Measurements from ENCODE around the gene ADAM12.
A peak's percentile ranks its signal among the peaks of the same experiment; 100 is the strongest.
"Not testable (repeated sequence)": the region's sequence is repeated elsewhere in the genome, so short reads cannot be mapped to it uniquely, and the experiment has no call there.

Gene ADAM12

DNA sequence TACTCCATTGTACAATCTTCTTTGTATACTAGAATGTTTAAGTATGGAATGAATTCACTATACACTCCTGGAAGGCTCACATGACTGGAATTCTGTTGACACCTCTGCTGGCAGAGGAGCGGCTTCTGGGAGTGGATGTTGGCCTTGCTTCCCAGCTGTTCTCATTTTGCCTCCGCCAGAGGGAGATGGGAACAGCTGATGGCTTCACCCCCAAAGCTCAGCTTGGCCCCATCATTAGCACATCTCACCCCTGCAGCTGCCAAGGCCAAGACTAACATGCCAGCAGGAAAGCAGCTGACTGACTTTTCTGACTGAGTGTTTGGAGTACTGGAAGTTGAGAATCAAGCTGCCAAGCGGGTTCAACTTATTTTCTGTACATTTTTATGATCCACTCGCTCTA is 15.1 kb downstream of the ADAM12 start:
- no peak for DNase-seq

DNA sequence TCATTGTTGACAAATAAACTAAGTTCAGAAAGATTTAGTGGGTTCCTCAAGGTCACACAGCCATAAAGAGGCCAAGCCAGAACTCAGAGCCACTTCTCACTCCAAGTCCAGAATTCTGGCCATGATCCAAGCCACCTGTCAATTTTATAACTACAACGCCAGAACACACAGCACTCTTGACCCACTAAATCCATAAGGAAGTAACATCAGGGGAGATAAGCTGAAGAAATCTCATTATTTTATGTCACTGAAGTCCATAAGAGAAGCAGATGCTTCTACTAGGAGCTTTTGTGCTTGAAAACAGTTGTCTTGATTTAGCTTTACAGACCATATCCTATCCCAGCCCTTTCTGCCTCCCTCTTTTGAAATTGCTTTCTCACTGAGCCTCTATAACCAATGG is 15.9 kb downstream of the ADAM12 start:
- DNase-seq, result no peak

GRCh38 chr10:126369125-126369710 is 19.1 kb downstream of the ADAM12 start:
- no peak for DNase-seq

GRCh38 chr10:126357169-126357568 is 31.1 kb downstream of the ADAM12 start:
- no peak for DNase-seq

DNA sequence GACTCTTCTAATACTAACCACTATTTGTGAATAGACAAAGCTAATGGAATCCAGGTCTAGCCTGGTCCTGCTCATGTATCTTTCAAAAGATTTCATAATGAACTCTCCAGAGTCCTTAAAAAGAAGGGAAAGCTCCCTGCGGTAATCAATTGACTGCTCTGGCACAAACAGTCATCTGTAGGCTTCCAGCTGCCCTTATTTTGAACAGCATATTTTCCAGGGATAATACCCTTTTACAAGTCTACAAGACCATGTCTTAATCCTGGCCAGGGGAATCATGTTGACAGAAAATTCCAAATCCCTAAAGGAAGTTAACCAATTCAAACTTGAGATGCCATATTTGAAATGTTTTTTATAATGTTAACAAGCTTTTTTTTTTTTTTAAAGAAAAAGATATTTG is 34.6 kb downstream of the ADAM12 start:
- no peak for DNase-seq

- DNase-seq, result no peak
Measured at GRCh38 chr10:126352453-126352852, 35.8 kb downstream of the ADAM12 start.

GRCh38 chr10:126351021-126351420 is 37.3 kb downstream of the ADAM12 start:
- no peak for DNase-seq

DNA sequence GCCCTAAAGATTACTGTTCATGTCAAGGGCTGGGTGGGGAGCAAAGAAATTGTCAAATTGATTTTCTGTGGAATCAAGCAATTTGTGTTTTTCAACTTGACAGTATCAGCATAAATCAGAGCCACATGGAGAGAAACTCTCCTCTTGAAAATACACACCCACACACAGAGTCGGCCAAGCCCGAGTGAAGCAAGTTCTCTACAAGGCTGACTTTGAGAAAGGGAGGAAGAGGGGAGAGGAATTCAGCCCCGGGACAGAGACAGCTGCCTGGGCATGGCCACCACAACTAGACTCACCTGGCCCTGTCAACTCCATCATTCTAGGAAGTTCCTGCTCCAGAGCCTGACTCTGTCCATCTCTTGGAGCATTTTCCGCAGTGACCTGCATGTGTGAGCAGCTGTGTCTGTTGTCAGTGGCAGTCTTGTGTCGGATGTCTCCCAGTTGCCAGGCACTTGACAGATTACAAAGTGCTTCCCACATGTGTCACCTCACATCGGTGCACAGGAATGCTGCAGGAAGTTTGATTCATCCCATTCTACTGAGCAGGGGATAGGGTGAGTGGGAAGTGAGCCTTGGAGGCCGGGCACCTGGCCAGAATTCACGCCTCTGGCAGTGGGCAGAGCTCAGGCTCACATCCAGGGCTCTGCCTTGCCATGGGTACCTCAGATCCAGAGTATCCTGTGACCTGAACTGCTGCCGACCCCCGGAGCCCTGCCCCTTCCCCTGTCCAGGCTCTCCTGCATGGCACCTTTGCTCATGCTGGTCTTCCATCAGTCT is 37.9 kb downstream of the ADAM12 start:
- DNase-seq, result peak; percentile 95

GRCh38 chr10:126349676-126350075 is 38.6 kb downstream of the ADAM12 start:
- no peak for DNase-seq

DNA sequence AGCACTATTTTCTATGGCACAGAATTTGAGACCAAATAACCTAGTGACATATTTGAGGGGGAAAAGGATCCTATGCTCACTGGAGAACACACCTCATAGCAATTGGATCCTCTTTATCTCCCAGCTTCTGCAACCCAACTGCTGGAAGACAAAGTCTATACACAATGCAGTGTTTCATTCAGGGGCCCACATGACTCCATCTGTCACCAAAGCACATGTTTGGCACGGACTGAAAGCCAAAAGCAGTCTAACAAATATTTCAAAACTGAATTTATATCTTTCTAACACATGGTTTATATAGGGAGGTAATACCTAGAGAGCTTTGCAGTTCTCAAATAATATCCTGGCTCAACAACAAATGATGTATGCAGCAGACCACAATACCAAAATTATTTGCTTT is 39.2 kb downstream of the ADAM12 start:
- no peak for DNase-seq

DNA sequence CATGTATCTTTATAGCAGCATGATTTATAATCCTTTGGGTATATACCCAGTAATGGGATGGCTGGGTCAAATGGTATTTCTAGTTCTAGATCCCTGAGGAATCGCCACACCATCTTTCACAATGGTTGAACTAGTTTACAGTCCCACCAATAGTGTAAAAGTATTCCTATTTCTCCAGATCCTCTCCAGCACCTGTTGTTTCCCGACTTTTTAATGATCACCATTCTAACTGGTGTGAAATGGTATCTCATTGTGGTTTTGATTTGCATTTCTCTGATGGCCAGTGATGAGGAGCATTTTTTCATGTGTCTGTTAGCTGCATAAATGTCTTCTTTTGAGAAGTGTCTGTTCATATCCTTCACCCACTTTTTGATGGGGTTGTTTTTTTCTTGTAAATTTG is 44.8 kb downstream of the ADAM12 start:
- not testable (repeated sequence) for DNase-seq

DNA sequence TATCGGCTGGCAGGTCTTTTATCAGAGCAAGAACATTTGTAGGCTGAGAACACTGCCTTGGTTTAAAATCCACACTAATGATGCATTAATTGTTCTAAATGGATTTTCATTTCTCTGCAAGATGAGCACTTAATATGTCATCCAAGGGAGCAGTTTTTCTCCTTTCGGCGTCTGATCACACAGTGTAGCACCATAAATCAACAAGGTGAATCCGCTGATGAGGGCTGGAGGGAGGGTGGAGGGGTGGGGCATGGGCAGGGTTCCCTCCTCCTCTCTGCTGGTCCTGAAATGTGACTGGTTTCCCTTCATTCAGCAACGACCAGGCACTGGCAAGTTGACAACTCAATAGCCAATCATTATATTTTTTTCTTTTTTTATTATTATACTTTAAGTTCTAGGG is 45.6 kb downstream of the ADAM12 start:
- DNase-seq, result no peak

DNA sequence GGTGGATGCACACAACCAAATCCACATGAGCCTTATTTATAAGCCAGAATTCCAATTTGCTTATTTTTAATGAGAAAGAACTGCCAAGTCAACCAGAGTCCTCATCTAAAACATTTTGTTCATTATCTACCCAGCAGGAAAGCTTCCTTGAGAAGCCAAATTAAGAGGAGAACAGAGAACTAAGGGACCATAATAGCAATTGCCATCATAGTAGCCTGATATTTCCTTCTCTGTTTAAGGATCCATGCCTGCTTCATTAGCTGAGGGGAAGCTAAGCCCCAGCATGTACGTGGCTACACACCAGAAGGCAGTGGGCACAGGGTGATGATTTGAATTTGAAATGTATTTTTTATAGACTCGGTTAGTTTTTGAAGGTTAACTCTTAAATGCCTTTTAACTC is 46.8 kb downstream of the ADAM12 start:
- no peak for DNase-seq

GRCh38 chr10:126337251-126337810 is 50.9 kb downstream of the ADAM12 start:
- DNase-seq, result no peak

GRCh38 chr10:126336801-126337200 is 51.5 kb downstream of the ADAM12 start:
- no peak for DNase-seq

- DNase-seq, result no peak
Measured at GRCh38 chr10:126334272-126334671, 54.0 kb downstream of the ADAM12 start.

GRCh38 chr10:126332576-126332975 is 55.7 kb downstream of the ADAM12 start:
- no peak for DNase-seq

- DNase-seq, result no peak
Measured at GRCh38 chr10:126331101-126331500, 57.2 kb downstream of the ADAM12 start.

DNA sequence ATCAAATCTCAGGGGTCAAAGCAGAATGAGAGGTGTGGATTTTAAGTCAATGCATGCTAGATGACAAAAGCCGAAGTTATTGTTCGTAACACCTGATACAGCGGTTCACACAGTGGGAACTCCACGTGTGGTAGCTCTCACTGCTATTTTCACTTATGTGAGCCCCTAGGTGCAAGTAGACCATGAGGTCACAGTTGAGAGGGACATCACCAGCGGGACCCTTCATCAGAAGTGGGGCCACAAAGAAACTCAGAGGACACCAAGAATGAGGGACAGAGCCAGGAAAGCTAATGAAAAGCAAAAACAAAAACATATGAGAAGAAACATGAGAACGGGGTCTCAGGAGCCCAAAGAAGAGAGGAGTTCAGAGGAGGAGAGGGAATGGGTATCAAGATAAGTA is 63.5 kb downstream of the ADAM12 start:
- DNase-seq, result no peak

- no peak for DNase-seq
Measured at GRCh38 chr10:126321440-126321839, 66.8 kb downstream of the ADAM12 start.

- no peak for DNase-seq
Measured at GRCh38 chr10:126317751-126318150, 70.5 kb downstream of the ADAM12 start.

GRCh38 chr10:126315494-126316177 is 72.6 kb downstream of the ADAM12 start:
- peak; percentile 8 for DNase-seq

DNA sequence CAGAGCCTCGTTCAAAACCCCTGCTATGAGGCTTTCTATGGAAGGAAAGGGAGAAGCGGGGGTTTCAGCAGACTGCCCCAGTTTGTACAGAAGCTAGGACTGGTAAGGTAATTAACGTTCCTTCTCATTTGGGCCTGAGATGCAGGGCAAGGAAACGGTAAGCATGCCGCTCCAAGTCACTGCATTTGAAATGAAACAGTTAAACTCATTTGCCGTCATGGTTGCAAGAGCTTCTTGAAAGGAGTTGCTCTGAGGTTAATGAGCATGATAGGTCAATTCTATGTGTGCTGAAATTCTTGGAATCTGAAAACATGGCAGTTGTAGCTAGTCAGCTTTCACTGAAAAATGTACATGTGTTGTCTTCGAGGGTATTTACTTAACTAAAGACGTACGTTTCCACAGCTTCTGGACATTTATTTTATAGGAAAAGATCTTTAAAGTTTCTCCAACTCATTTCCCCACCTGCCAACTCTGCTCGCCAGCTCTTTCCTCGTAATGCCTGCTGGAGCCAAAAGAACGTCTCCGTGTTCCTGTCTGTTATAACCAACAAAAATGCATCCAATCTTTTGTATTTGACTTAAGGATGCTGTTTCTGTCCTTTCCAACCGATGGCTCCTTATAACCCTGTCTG is 73.3 kb downstream of the ADAM12 start:
- no peak for DNase-seq
